Fibroblast of skin of left quadriceps (primary cell): ENCODE results near the gene PRPF40A.
A peak's percentile ranks its signal among the peaks of the same experiment; 100 is the strongest.

Experiments used
- DNase-seq, 2 experiments: peaks; one replicate each; pipeline ENCODE4 v3.0.0-alpha.2; 2013; ENCODE audit warnings: low read depth in 2 of 2

Gene PRPF40A

GRCh38 chr2:152718076-152718908 lies 1.0 kb upstream of the PRPF40A start, which contains the start of gene ARL6IP6:
TSS of gene ARL6IP6 (plus strand) at chr2:152718620. CDS start at chr2:152718625, 5 bp downstream.
- peak; percentile 76 to 78 for DNase-seq

GRCh38 chr2:152716805-152717227 lies 445 bp downstream of the PRPF40A start:
- DNase-seq = no peak

GRCh38 chr2:152715854-152716428 lies 1.3 kb downstream of the PRPF40A start:
- no peak for DNase-seq

GRCh38 chr2:152715112-152715511 lies 2.1 kb downstream of the PRPF40A start:
- DNase-seq = no peak

- DNase-seq = no peak
Measured at GRCh38 chr2:152710713-152711112, 6.5 kb downstream of the PRPF40A start.

GRCh38 chr2:152708742-152709141 lies 8.5 kb downstream of the PRPF40A start:
- DNase-seq = no peak

GRCh38 chr2:152706477-152707021 lies 10.7 kb downstream of the PRPF40A start:
- no peak for DNase-seq

- DNase-seq = no peak
Measured at GRCh38 chr2:152701198-152701597, 16.1 kb downstream of the PRPF40A start.

- DNase-seq = peak; percentile 42 to 46
Measured at GRCh38 chr2:152696476-152696875, 20.8 kb downstream of the PRPF40A start.

GRCh38 chr2:152695763-152696162 lies 21.5 kb downstream of the PRPF40A start:
- no peak for DNase-seq

- DNase-seq = no peak
Measured at GRCh38 chr2:152694161-152694661, 23.1 kb downstream of the PRPF40A start.

- no peak for DNase-seq
Measured at GRCh38 chr2:152693033-152693432, 24.2 kb downstream of the PRPF40A start.

GRCh38 chr2:152686321-152686720 lies 30.9 kb downstream of the PRPF40A start:
- no peak for DNase-seq

GRCh38 chr2:152683400-152683799 lies 33.9 kb downstream of the PRPF40A start:
- DNase-seq = no peak

- no peak for DNase-seq
Measured at GRCh38 chr2:152682663-152683062, 34.6 kb downstream of the PRPF40A start.

- no peak for DNase-seq
Measured at GRCh38 chr2:152678808-152679207, 38.5 kb downstream of the PRPF40A start.

GRCh38 chr2:152676461-152676860 lies 40.8 kb downstream of the PRPF40A start:
- DNase-seq = no peak

- no peak for DNase-seq
Measured at GRCh38 chr2:152674334-152674733, 42.9 kb downstream of the PRPF40A start.

GRCh38 chr2:152664725-152665124 lies 52.5 kb downstream of the PRPF40A start:
- DNase-seq = no peak

- no peak for DNase-seq
Measured at GRCh38 chr2:152661076-152661475, 56.2 kb downstream of the PRPF40A start.

- no peak for DNase-seq
Measured at GRCh38 chr2:152658221-152658620, 59.0 kb downstream of the PRPF40A start.

GRCh38 chr2:152657043-152657442 lies 60.2 kb downstream of the PRPF40A start:
- no peak for DNase-seq

GRCh38 chr2:152655880-152656279 lies 61.4 kb downstream of the PRPF40A start:
- no peak for DNase-seq
